CD1c-positive myeloid dendritic cell (primary cell): ENCODE measurements around the gene RFLNA.

ENCODE experiments used
- DNase-seq: peaks from one replicate; pipeline ENCODE4 v3.0.0-alpha.2; 2016; ENCODE audit errors: extremely low spot score

Gene RFLNA

DNA sequence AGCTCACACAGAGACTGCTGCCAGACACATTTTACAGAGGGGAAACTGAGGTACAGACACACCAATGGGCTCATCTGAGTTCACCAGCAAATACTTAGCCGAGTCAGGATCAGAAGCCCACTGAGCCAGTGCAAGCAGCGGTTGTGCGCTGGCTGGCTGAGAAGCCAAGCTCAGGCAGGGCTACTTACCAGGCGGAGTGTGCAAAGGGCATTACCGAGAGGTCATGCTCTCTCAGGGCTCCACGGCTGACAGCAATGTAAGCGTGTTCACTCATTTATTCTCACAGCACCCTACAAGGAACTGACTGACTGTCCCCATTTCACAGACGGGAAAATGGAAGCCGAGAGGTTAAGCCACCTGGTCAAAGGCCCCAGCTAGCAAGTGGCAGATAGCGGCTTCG, 63.7 kb downstream of the RFLNA start:
- DNase-seq: no peak

DNA sequence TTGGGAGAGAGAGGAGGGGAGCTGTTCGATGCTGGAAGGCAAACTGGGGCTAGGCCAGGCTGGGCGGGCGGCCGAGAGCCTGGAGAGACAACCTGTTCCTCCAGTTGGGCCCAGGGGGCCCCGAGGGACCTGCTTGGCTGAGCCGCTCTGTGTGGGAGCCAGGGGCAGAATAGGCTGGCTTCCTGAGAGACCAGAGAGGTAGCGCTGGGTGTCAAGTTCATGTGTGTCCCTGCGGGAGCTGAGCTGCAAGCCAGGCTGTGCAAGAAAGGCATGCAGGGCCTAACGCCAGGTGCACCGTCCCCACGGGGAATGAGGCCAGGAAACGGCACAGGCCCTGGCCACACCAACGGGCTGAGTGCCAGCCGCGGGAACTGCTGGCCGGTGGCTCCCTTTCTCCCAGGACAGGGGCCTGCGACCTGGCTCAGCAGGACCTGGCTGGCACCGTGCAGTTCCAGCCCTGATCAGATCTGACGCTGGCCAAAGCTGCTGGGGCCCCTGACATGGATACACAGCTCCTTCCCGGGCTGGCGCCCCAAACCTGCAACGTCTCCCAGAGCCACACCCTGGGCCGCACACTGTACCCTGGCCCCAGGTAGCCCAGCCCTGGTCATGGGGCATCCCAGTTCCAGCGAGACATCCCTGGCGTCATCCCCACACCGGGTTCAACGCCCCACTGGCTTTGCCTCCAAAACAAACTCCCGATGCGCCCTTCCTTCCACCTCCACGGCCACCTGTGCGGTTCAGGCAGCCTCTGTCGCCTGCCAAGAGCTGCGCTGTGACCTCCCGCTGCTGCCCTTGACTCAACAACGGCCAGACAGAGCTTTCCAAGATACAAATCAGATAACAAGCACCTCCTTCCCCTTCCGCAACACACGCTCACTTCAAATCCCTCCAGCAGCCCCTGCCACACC, 65.0 kb downstream of the RFLNA start:
- DNase-seq: no peak

GRCh38 chr12:124361074-124361970, 66.4 kb downstream of the RFLNA start:
- DNase-seq: no peak

GRCh38 chr12:124361996-124362395, 67.1 kb downstream of the RFLNA start:
- DNase-seq: no peak

DNA sequence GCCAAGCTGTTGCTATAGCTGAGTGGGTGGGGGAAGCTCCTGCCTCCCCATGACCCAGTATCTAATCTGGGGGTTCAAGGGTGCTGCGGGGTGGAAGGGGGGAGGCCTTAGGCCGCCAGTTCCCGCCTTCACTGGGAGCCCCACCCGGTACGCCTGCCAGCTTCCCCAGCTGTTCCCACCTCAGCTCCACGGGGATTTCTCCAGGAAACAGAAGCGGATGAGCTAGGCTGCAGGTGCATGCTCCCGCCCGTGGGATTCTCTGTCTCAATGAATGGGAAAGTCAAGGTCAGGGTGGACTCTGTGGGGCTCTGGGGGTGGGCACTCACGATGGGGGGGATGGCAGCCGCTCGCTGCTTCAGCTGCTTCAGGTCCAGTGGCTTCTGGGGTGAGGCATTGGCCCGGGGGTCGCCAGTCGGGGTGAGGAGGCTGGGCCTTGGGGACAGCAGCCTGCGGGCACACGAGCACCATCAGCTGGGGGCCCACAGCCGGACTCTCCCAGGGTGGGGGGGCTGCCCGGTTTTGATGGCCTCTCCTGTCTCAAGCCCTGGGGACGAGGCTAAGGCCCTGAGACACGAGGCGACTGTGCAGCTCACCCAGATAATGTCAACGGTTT, 68.6 kb downstream of the RFLNA start:
- DNase-seq: no peak

DNA sequence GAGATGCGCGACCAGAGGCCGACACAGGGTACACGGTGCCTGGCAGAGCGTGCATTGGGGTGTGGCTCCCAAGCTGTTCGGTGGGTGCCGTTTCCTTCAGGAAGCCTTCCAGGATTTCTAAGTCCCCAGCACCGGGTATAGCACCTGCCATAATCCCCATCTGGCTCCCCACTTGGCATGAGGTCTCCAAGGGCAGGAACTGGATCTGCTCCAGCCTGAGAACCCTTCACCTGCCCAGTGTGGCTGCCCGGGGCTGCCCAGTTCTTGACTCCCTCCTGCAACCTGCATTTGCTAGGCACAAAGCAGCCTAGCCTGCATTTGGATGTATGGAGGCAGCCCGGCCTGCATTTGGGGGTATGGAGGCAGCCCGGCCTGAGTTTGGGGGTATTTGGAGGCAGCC, 69.7 kb downstream of the RFLNA start:
- no peak for DNase-seq
